ENCODE data around the gene CXCL12. TPM values are rescaled to one million over a fixed set of nuclear protein-coding genes. Genes with fewer than 3 reads are reported as not detected.

The CXCL12 gene
- total and polyA plus RNA-seq, 5 donors from 2014 or later = not detected

GRCh38 chr10:44398747-44399658 lies 14.1 kb upstream of the CXCL12 start:
- Histone ChIP-seq H3K4me1 (ENCODE audit: control insufficient read depth, insufficient read depth, low read length, poor library complexity, severe bottlenecking) (no peaks in the 10 kb centered on the region), H3K27me3 (ENCODE audit: control insufficient read depth, insufficient read depth, low read length) (no peaks in the 10 kb centered on the region), H3K4me3 (ENCODE audit: low read depth, low read length) (no peak overlapping the region), H3K27ac (ENCODE audit: insufficient read depth, low read length, poor library complexity, severe bottlenecking) (no peak overlapping the region), H3K36me3 (ENCODE audit: control insufficient read depth, insufficient read depth, low read length) (no peaks in the 10 kb centered on the region), H3K9me3 (ENCODE audit: control insufficient read depth in 2 of 2, low read length in 2 of 2) (no peaks in the 10 kb centered on the region)
- no peak overlapping the region for H3K4me3 Mint-ChIP-seq
- H3K36me3 Mint-ChIP-seq = no peaks in the 10 kb centered on the region
- no peak for DNase-seq
- ATAC-seq (ENCODE audit: low read depth in 2 of 2) = no peak
- no peaks in the 10 kb centered on the region for H3K4me1 Mint-ChIP-seq
- H3K9me3 Mint-ChIP-seq = peaks cover 0 to 3% (median 0%) of the 10 kb centered on the region in 7 donors
- H3K27ac Mint-ChIP-seq = no peak overlapping the region
- H3K27me3 Mint-ChIP-seq = no peaks in the 10 kb centered on the region

GRCh38 chr10:44398271-44398670 lies 13.4 kb upstream of the CXCL12 start:
- Histone ChIP-seq H3K4me3 (ENCODE audit: low read depth, low read length) (no peak overlapping the region), H3K27ac (ENCODE audit: insufficient read depth, low read length, poor library complexity, severe bottlenecking) (no peak overlapping the region), H3K4me1 (ENCODE audit: control insufficient read depth, insufficient read depth, low read length, poor library complexity, severe bottlenecking) (no peaks in the 10 kb centered on the region), H3K36me3 (ENCODE audit: control insufficient read depth, insufficient read depth, low read length) (no peaks in the 10 kb centered on the region), H3K27me3 (ENCODE audit: control insufficient read depth, insufficient read depth, low read length) (no peaks in the 10 kb centered on the region), H3K9me3 (ENCODE audit: control insufficient read depth in 2 of 2, low read length in 2 of 2) (no peaks in the 10 kb centered on the region)
- Mint-ChIP-seq H3K9me3 (peaks cover 0 to 3% (median 0%) of the 10 kb centered on the region in 7 donors), H3K4me3 (no peak overlapping the region), H3K36me3 (no peaks in the 10 kb centered on the region), H3K4me1 (no peaks in the 10 kb centered on the region), H3K27ac (no peak overlapping the region), H3K27me3 (no peaks in the 10 kb centered on the region)
- DNase-seq (no peak), ATAC-seq (ENCODE audit: low read depth in 2 of 2) (no peak)

DNA sequence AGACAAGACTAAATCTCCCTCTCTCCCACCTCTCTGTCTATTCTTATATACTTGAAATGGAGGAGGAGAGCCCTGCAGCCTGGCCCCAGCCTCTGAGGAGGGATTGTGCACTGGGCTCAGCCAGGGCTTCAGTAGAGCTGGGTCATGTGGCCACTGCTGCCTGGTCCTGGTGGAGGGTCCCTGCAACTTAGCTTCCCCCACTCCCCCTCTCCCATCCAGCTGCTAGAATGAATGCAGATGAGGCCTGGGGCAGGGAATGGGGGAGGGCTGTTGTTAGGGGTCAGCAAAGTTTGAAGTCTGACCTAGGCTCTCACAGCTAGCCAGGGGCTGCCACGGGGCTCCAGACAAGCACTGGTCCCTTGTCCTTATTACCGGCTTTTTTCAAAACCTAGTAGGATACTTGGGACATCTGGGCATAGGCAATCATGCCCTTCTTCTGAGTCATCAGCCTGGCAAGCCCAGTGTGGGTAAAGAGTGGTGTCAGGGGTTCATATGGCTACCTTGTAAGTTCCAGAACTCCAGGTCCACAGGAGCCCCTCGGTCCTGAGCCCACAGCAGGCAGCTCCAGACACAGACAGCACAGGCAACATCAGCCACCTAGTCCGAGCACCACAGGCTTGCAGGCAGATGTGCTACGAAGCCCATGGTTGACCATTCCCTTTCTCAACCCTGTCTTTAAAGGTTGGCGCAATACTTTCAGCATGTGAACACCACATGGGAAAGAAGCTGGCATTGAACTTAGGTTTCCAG lies 12.8 kb upstream of the CXCL12 start:
- H3K4me3 ChIP-seq (ENCODE audit: low read depth, low read length) = no peak overlapping the region
- H3K36me3 Mint-ChIP-seq = no peaks in the 10 kb centered on the region
- no peak overlapping the region for H3K27ac ChIP-seq (ENCODE audit: insufficient read depth, low read length, poor library complexity, severe bottlenecking)
- H3K27ac Mint-ChIP-seq = no peak overlapping the region
- H3K27me3 Mint-ChIP-seq = no peaks in the 10 kb centered on the region
- ATAC-seq (ENCODE audit: low read depth in 2 of 2) (no peak), DNase-seq (no peak)
- H3K9me3 Mint-ChIP-seq = peaks cover 0 to 3% (median 0%) of the 10 kb centered on the region in 7 donors
- no peaks in the 10 kb centered on the region for H3K9me3 ChIP-seq (ENCODE audit: control insufficient read depth in 2 of 2, low read length in 2 of 2)
- no peaks in the 10 kb centered on the region for H3K4me1 Mint-ChIP-seq
- H3K27me3 ChIP-seq (ENCODE audit: control insufficient read depth, insufficient read depth, low read length) = no peaks in the 10 kb centered on the region
- H3K36me3 ChIP-seq (ENCODE audit: control insufficient read depth, insufficient read depth, low read length) = no peaks in the 10 kb centered on the region
- no peaks in the 10 kb centered on the region for H3K4me1 ChIP-seq (ENCODE audit: control insufficient read depth, insufficient read depth, low read length, poor library complexity, severe bottlenecking)
- H3K4me3 Mint-ChIP-seq = no peak overlapping the region

GRCh38 chr10:44396671-44397191 lies 11.8 kb upstream of the CXCL12 start:
- ATAC-seq (ENCODE audit: low read depth in 2 of 2) (no peak), DNase-seq (no peak)
- H3K27me3 ChIP-seq (ENCODE audit: control insufficient read depth, insufficient read depth, low read length) = no peaks in the 10 kb centered on the region
- no peak overlapping the region for H3K27ac ChIP-seq (ENCODE audit: insufficient read depth, low read length, poor library complexity, severe bottlenecking)
- Mint-ChIP-seq H3K27me3 (no peaks in the 10 kb centered on the region), H3K36me3 (no peaks in the 10 kb centered on the region), H3K27ac (no peak overlapping the region), H3K4me1 (no peaks in the 10 kb centered on the region), H3K4me3 (no peak overlapping the region), H3K9me3 (peaks cover 0 to 3% (median 0%) of the 10 kb centered on the region in 7 donors)
- H3K4me3 ChIP-seq (ENCODE audit: low read depth, low read length) = no peak overlapping the region
- no peaks in the 10 kb centered on the region for H3K36me3 ChIP-seq (ENCODE audit: control insufficient read depth, insufficient read depth, low read length)
- no peaks in the 10 kb centered on the region for H3K4me1 ChIP-seq (ENCODE audit: control insufficient read depth, insufficient read depth, low read length, poor library complexity, severe bottlenecking)
- no peaks in the 10 kb centered on the region for H3K9me3 ChIP-seq (ENCODE audit: control insufficient read depth in 2 of 2, low read length in 2 of 2)

- no peaks in the 10 kb centered on the region for H3K9me3 ChIP-seq (ENCODE audit: control insufficient read depth in 2 of 2, low read length in 2 of 2)
- Mint-ChIP-seq H3K9me3 (peaks cover 0 to 3% (median 0%) of the 10 kb centered on the region in 7 donors), H3K36me3 (no peaks in the 10 kb centered on the region), H3K27me3 (no peaks in the 10 kb centered on the region), H3K4me1 (no peaks in the 10 kb centered on the region), H3K4me3 (no peak overlapping the region), H3K27ac (no peak overlapping the region)
- no peaks in the 10 kb centered on the region for H3K27me3 ChIP-seq (ENCODE audit: control insufficient read depth, insufficient read depth, low read length)
- H3K36me3 ChIP-seq (ENCODE audit: control insufficient read depth, insufficient read depth, low read length) = no peaks in the 10 kb centered on the region
- no peaks in the 10 kb centered on the region for H3K4me1 ChIP-seq (ENCODE audit: control insufficient read depth, insufficient read depth, low read length, poor library complexity, severe bottlenecking)
- ATAC-seq (ENCODE audit: low read depth in 2 of 2) (no peak), DNase-seq (no peak)
- H3K27ac ChIP-seq (ENCODE audit: insufficient read depth, low read length, poor library complexity, severe bottlenecking) = no peak overlapping the region
- no peak overlapping the region for H3K4me3 ChIP-seq (ENCODE audit: low read depth, low read length)
These were observed 11.2 kb upstream of the CXCL12 start for GRCh38 chr10:44395902-44396670.

DNA sequence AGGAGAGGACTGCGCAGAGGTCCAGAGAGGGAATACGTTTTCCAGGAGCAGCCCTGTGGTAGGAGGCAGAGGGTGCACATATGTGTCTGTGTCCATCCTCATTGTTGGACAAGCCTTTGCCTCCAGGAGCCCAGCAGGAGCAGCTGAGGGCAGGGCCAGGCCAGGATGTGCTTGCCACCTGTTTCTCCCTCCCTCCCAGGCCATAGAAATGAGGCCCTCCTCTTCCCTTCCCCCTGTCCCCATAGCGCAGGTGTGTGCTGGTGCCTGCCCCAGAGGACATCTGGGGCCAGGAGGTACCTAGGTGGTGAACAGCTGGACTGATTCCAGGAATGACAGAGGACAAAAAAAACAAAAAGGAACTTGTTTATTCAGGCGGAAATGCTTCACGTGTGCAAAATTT lies 10.5 kb upstream of the CXCL12 start:
- H3K4me1 ChIP-seq (ENCODE audit: control insufficient read depth, insufficient read depth, low read length, poor library complexity, severe bottlenecking) = no peaks in the 10 kb centered on the region
- H3K36me3 ChIP-seq (ENCODE audit: control insufficient read depth, insufficient read depth, low read length) = no peaks in the 10 kb centered on the region
- ATAC-seq (ENCODE audit: low read depth in 2 of 2) (no peak), DNase-seq (no peak)
- H3K27me3 Mint-ChIP-seq = no peaks in the 10 kb centered on the region
- H3K27ac Mint-ChIP-seq = no peak overlapping the region
- H3K4me3 Mint-ChIP-seq = no peak overlapping the region
- H3K27ac ChIP-seq (ENCODE audit: insufficient read depth, low read length, poor library complexity, severe bottlenecking) = no peak overlapping the region
- no peak overlapping the region for H3K4me3 ChIP-seq (ENCODE audit: low read depth, low read length)
- H3K9me3 ChIP-seq (ENCODE audit: control insufficient read depth in 2 of 2, low read length in 2 of 2) = no peaks in the 10 kb centered on the region
- H3K36me3 Mint-ChIP-seq = no peaks in the 10 kb centered on the region
- no peaks in the 10 kb centered on the region for H3K27me3 ChIP-seq (ENCODE audit: control insufficient read depth, insufficient read depth, low read length)
- no peaks in the 10 kb centered on the region for H3K4me1 Mint-ChIP-seq
- H3K9me3 Mint-ChIP-seq = peaks cover 0 to 5% (median 0%) of the 10 kb centered on the region in 7 donors

DNA sequence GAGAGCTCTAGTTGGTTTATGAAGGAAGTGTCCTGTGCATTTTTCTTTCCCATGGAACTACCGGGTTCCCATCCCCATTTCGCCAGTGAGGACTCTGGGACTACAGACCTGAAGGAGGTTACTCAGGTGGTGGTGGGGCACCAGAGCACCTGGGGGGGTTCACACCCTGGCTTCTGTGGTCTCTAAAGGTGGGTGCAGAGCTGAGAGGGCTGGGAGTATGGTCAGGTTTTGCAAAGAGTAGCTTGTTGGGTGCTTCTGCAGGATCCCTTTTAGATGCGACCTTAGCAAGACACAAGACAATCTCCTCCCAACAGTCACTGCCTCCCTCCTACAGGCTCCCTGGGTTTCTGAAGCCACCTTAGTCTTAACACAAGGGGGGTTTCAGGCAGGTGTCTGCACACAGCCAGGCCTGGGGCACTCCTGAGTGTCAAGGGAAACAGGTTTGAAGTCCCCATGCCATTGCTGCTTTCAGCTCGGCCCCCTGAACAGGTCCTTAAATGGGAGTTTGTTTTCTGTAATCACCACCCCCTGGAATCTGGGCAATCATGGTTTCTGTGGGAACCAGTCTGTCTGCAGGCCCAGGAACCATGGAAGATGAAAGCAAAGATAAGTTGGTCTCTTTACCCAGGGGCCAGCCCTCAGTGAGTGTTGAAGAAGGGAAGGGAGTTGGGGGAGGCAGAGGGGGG lies 9.9 kb upstream of the CXCL12 start:
- Mint-ChIP-seq H3K4me3 (no peak overlapping the region), H3K36me3 (no peaks in the 10 kb centered on the region), H3K27ac (no peak overlapping the region), H3K4me1 (no peaks in the 10 kb centered on the region), H3K9me3 (peaks cover 0 to 5% (median 0%) of the 10 kb centered on the region in 7 donors), H3K27me3 (no peaks in the 10 kb centered on the region)
- Histone ChIP-seq H3K27me3 (ENCODE audit: control insufficient read depth, insufficient read depth, low read length) (no peaks in the 10 kb centered on the region), H3K36me3 (ENCODE audit: control insufficient read depth, insufficient read depth, low read length) (no peaks in the 10 kb centered on the region), H3K9me3 (ENCODE audit: control insufficient read depth in 2 of 2, low read length in 2 of 2) (no peaks in the 10 kb centered on the region), H3K4me1 (ENCODE audit: control insufficient read depth, insufficient read depth, low read length, poor library complexity, severe bottlenecking) (no peaks in the 10 kb centered on the region), H3K4me3 (ENCODE audit: low read depth, low read length) (no peak overlapping the region), H3K27ac (ENCODE audit: insufficient read depth, low read length, poor library complexity, severe bottlenecking) (no peak overlapping the region)
- DNase-seq (no peak), ATAC-seq (ENCODE audit: low read depth in 2 of 2) (no peak)

All from CD4-positive, CD25-positive, alpha-beta regulatory T cell (primary cell).